ES-I3 (cell line): ENCODE results near the gene DGKG.

Source experiments
- H3K36me3 ChIP-seq: 2 replicates; pipeline ENCODE4 v1.6.1; 2013; ENCODE audit warnings: mild to moderate bottlenecking, low read length, control low read depth, moderate library complexity; ENCODE audit not compliant: insufficient read depth
- H3K4me1 ChIP-seq: 2 replicates; pipeline ENCODE4 v1.6.1; 2013; ENCODE audit warnings: mild to moderate bottlenecking, control low read depth, low read length; ENCODE audit not compliant: insufficient read depth
- H3K9ac ChIP-seq: 2 replicates; pipeline ENCODE4 v1.6.1; 2013; ENCODE audit warnings: low read depth, mild to moderate bottlenecking, low read length, moderate library complexity
- H3K9me3 ChIP-seq: 2 replicates; pipeline ENCODE4 v1.6.1; 2013; ENCODE audit warnings: mild to moderate bottlenecking, low read length, moderate library complexity; ENCODE audit not compliant: control insufficient read depth, insufficient read depth

The DGKG gene

GRCh38 chr3:186381424-186382216, 19.6 kb upstream of the DGKG start:
- H3K4me1 ChIP-seq: 0 out of 2 replicates have a peak, but pooled peaks cover 7% of the 10 kb centered on the region
- H3K36me3 ChIP-seq: no peaks in the 10 kb centered on the region
- H3K9ac ChIP-seq: no peak overlapping the region
- no peaks in the 10 kb centered on the region for H3K9me3 ChIP-seq

GRCh38 chr3:186380622-186381380, 18.8 kb upstream of the DGKG start:
- Histone ChIP-seq H3K9me3 (no peaks in the 10 kb centered on the region), H3K9ac (no peak overlapping the region)

DNA sequence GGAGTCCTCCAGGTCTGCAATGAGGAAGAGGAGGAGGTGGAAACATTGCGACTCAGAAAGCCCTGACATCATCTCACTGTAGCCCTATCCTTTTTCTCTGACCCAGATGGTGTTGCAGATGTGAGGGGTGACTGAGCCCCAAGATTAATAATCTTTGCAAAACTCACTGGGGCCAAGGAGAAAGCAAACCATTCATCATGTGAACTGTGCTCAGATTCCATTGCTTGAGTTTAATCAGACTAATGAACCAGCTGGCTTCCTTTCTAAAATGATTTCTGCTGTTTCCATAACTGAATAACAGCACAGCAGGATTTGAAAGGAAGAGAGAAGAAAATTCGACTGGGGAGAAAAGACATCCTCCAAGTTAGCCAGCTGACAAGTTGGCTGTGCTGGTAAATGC, 13.4 kb upstream of the DGKG start:
- Histone ChIP-seq H3K36me3 (no peaks in the 10 kb centered on the region), H3K9ac (no peak overlapping the region), H3K4me1 (no peaks in the 10 kb centered on the region), H3K9me3 (no peaks in the 10 kb centered on the region)

More at GRCh38 chr3:186380622-186381380, 18.8 kb upstream of the DGKG start:
- Histone ChIP-seq H3K4me1 (0 out of 2 replicates have a peak, but pooled peaks cover 7% of the 10 kb centered on the region), H3K36me3 (no peaks in the 10 kb centered on the region)

DNA sequence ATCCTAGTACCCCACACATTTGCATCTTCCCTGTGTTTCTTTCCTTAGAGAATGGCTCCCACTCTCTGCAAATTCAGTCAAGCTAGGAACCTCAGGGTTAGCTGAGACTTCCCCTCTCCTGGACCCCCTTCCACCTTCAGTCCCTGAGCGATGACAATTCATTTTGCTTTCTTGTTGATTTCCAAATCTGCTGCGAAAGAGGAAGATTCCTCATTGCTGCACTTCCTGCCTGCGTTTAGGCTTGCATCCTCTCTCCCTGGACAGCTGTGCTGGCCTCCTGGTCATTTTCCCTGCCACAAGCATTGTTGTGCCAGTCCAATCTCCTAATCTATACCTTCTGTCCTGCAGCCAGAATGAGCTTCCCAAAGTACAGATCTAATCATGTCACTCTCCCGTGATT, 12.3 kb upstream of the DGKG start:
- H3K9me3 ChIP-seq: no peaks in the 10 kb centered on the region
- H3K4me1 ChIP-seq: no peaks in the 10 kb centered on the region

GRCh38 chr3:186369217-186369616, 7.2 kb upstream of the DGKG start:
- H3K9me3 ChIP-seq: no peaks in the 10 kb centered on the region
- H3K36me3 ChIP-seq: no peaks in the 10 kb centered on the region
- no peak overlapping the region for H3K9ac ChIP-seq
- H3K4me1 ChIP-seq: no peaks in the 10 kb centered on the region

More for the DNA sequence above, 12.3 kb upstream of the DGKG start:
- no peaks in the 10 kb centered on the region for H3K36me3 ChIP-seq
- H3K9ac ChIP-seq: no peak overlapping the region

DNA sequence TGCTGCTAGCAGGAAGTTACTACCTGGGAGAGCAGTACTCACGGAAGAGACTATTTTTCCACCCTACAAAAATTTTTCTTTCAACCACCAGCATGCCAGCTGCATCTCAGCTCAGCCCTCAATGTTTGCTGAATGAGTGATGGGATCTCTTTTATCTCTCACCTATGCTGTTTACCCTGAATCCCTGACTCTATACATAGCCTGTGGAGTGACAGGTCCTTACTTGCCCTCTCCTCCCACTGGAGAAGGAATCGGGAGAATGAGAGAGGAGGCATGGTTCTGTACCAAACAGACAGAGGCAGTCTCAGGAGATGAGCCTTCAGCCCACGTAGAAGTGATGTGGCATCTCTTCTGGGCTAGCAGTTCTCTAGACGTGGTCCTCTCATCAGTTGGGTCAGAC, 6.7 kb upstream of the DGKG start:
- H3K36me3 ChIP-seq: no peaks in the 10 kb centered on the region
- H3K9ac ChIP-seq: no peak overlapping the region
- H3K9me3 ChIP-seq: no peaks in the 10 kb centered on the region
- H3K4me1 ChIP-seq: no peaks in the 10 kb centered on the region

DNA sequence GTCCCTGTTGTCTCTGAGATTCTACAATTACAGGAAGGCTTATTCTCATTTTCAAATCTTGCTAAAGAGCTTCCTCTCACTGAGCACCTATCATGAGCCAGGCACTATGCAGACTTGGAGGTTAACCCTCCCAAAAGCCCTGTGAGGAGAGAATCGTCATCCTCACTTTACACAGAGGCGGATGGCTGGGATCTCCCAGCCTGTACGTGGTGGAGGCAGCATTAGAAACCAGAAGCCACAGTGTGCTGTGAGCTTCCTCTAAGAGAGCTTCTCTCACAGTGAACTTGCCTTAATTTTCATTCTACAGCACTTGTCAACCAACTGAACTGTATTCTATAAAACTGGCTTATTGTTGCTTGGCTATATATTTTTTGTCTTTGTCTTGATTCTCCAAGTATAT, 6.1 kb upstream of the DGKG start:
- no peaks in the 10 kb centered on the region for H3K36me3 ChIP-seq
- no peaks in the 10 kb centered on the region for H3K4me1 ChIP-seq
- H3K9me3 ChIP-seq: no peaks in the 10 kb centered on the region
- no peak overlapping the region for H3K9ac ChIP-seq

GRCh38 chr3:186367631-186368030, 5.6 kb upstream of the DGKG start:
- Histone ChIP-seq H3K4me1 (no peaks in the 10 kb centered on the region), H3K9me3 (no peaks in the 10 kb centered on the region), H3K9ac (no peak overlapping the region), H3K36me3 (no peaks in the 10 kb centered on the region)

DNA sequence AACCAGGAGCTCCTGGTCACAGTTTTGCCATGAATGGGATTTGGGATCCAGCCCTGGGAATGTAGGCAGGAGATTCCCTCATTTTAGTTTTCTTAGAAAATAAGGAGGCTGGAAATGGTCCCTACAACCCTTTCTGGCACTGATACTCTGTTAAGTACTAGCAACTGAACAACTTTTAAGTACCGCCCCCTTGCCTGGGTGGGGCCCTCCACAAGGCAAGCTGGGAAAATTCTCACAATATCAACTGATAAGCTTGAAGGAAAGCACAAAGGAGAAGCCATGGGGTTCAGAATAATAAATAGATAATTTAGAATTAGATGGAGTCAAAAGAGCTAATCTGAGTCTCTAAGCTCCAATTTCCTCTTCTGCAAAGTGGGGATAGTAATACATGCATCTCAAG, 4.2 kb upstream of the DGKG start:
- no peaks in the 10 kb centered on the region for H3K4me1 ChIP-seq
- no peak overlapping the region for H3K9ac ChIP-seq
- no peaks in the 10 kb centered on the region for H3K9me3 ChIP-seq
- H3K36me3 ChIP-seq: no peaks in the 10 kb centered on the region

DNA sequence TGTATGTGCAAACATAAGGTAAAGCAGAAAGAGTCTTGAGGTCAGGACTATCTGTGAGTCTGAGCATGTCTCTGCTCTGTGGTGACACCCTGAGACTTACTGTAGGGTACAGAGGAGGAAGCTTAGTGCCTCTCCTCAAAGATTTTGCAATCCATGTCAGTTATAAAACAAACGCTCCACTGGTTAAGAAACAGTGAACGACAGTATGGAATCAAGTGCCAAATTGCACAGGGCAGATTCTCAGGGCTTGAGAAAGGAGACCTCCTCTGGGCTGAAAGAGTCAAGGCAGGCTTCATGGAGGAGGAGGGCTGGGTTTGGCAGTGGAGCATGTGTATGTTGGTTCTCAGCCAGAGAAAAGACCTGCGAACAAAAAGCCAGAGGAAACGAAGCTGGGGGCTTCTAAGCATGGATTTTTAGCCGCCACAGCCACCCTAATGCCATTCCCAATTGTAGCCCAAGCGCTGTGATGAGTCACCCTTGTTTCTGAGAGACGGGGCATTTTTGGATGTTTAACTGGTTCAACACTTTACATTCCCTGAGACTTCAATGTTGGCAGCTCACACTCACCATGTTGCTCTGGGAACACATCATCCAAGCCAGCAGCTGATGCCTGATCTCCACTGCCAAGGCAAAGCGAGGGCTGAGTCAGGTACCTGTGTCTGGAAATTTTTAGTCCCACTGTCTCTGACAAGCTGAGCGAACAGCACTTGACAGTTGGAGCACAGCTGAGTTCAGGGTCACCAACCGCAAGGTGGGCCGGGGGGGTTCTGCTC, 3.4 kb upstream of the DGKG start:
- Histone ChIP-seq H3K36me3 (no peaks in the 10 kb centered on the region), H3K9me3 (no peaks in the 10 kb centered on the region), H3K4me1 (no peaks in the 10 kb centered on the region), H3K9ac (no peak overlapping the region)

- no peaks in the 10 kb centered on the region for H3K36me3 ChIP-seq
- no peak overlapping the region for H3K9ac ChIP-seq
- H3K4me1 ChIP-seq: no peaks in the 10 kb centered on the region
- no peaks in the 10 kb centered on the region for H3K9me3 ChIP-seq
These were observed 954 bp upstream of the DGKG start for GRCh38 chr3:186362988-186363387.

- H3K9ac ChIP-seq: peak overlapping the region; percentile 53; the same call in 1 of the 2 replicates
- H3K4me1 ChIP-seq: no peaks in the 10 kb centered on the region
- no peaks in the 10 kb centered on the region for H3K36me3 ChIP-seq
- H3K9me3 ChIP-seq: no peaks in the 10 kb centered on the region
These were observed 456 bp upstream of the DGKG start for GRCh38 chr3:186362537-186362842.

DNA sequence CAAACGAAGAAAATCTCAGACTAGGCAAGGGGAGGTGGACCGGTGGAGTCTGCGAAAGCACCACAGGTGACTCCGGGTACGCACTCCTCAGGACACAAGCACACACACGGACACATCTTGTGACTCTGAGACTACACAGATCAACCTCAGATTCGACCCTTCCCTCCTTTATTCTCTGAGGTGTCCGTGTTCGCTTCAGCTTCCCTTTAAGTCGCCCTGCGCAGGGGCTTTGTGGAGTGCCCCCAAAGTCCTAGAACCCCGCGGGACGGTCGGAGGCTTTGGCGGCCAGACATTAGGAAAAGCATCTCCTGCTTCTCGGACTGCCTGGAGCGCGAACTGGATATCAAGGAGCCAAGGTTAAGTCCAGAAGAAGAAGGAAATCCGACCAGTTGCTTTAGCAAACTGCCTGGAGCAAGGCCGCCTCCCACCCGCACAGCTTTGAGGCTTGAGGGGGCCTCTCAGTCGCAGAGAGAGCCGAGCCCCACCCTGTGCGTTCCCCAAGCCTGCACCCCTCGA, 730 bp downstream of the DGKG start:
- Histone ChIP-seq H3K36me3 (no peaks in the 10 kb centered on the region), H3K9ac (peak overlapping the region; percentile 53; the same call in 1 of the 2 replicates), H3K4me1 (no peaks in the 10 kb centered on the region), H3K9me3 (no peaks in the 10 kb centered on the region)

DNA sequence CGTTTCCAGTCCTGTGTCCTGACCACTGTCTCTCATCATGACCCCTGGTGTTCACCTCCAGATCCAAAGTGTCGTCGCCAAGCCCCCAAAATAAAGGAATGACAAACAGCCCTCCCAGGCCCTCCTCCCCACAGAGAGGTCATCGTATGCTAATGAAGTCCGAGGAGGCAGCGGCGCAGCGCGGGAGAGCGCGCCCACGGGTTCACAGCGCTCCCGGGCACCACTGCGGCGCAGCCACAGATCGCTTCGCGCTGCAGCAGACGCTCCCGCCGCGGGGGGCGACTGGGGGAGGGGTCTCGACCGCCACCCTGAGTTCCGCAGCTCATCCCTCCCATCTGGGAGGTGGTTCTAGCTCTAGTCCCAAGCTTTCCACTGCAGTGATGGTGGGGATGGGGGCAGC, 1.3 kb downstream of the DGKG start:
- Histone ChIP-seq H3K9me3 (no peaks in the 10 kb centered on the region), H3K4me1 (no peaks in the 10 kb centered on the region), H3K36me3 (no peaks in the 10 kb centered on the region), H3K9ac (peak overlapping the region; percentile 53; the same call in 1 of the 2 replicates)
